Uterus (tissue), 4 donors: ENCODE measurements around the gene TMPRSS11E. TPM values are rescaled to one million over a fixed set of nuclear protein-coding genes. Genes with fewer than 3 reads are reported as not detected.
"Not testable (repeated sequence)": the region's sequence is repeated elsewhere in the genome, so short reads cannot be mapped to it uniquely, and the experiment has no call there.

ENCODE experiments used
- DNase-seq, 2 donors: peaks; one replicate each; pipeline ENCODE4 v3.0.0-alpha.2; 2019 to 2020
- H3K27ac ChIP-seq, 2 donors: fragments of 200-600 bp; sonication (generic); 1 replicate in 1 of 2; 2 replicates in 1 of 2; pipeline ENCODE4 v1.5.1; 2016 to 2018
- H3K27me3 ChIP-seq, 2 donors: fragments of 200-600 bp; sonication (generic); one replicate each; pipeline ENCODE4 v1.5.1; 2018 to 2019; ENCODE audit warnings: control low read depth in 1 of 2
- H3K36me3 ChIP-seq, 2 donors: fragments of 200-600 bp; sonication (generic); one replicate each; pipeline ENCODE4 v1.5.1; 2019; ENCODE audit warnings: control low read depth in 1 of 2
- H3K4me1 ChIP-seq, 2 donors: fragments of 200-600 bp; sonication (generic); one replicate each; pipeline ENCODE4 v1.5.1; 2018 to 2019; ENCODE audit warnings: control low read depth in 1 of 2
- H3K4me3 ChIP-seq, 2 donors: fragments of 200-600 bp; sonication (generic); 1 replicate in 1 of 2; 2 replicates in 1 of 2; pipeline ENCODE4 v1.5.1; 2018 to 2019; ENCODE audit warnings: mild to moderate bottlenecking in 1 of 2
- H3K9me3 ChIP-seq, 2 donors: fragments of 200-600 bp; sonication (generic); one replicate each; pipeline ENCODE4 v1.5.1; 2019; ENCODE audit warnings: control low read depth in 1 of 2
- CTCF ChIP-seq, 4 experiments: fragments of 200-600 bp in 2 of 4; fragments of 450-650 bp in 2 of 4; sonication (generic) in 2 of 4; IDR thresholded peaks; one replicate each; pipeline ENCODE4 v1.5.1; 2016 to 2019; ENCODE audit warnings: antibody characterized with exemption in 4 of 4, mild to moderate bottlenecking in 2 of 4, moderate library complexity in 1 of 4
- POLR2A ChIP-seq, 2 donors: fragments of 450-650 bp; IDR thresholded peaks; one replicate each; pipeline ENCODE4 v1.6.1; 2016; ENCODE audit warnings: antibody characterized with exemption in 2 of 2, mild to moderate bottlenecking in 1 of 2, moderate library complexity in 1 of 2
- intact Hi-C: fragments of 100-400 bp; cut with DNase I; formaldehyde crosslinking; loops from one replicate; pipeline ENCODE4 v1.15.1; 2023; ENCODE audit warnings: low total_unique reads
- total RNA-seq, 4 donors: library from RNA; depleted of rRNA in 3 of 4; stranded (reverse); fragments of >200 nt in 3 of 4; gene quantifications; one replicate each; pipeline versions ENCODE4 v1.1.0 to v1.2.4, GENCODE V29; 2014 to 2023
- donor health status: DM: yes; HTN: yes; CAD: no.

TMPRSS11E gene
- total RNA-seq, 4 donors from 2014 or later: not detected

- Histone ChIP-seq H3K9me3 (no peaks in the 10 kb centered on the region), H3K27ac (no peak overlapping the region), H3K27me3 (no peaks in the 10 kb centered on the region), H3K4me3 (no peak overlapping the region), H3K36me3 (no peaks in the 10 kb centered on the region), H3K4me1 (no peaks in the 10 kb centered on the region)
- no peak for DNase-seq
- no peak for TF ChIP-seq CTCF (IDR thresholded peaks at IDR 0.05)
- no peak for TF ChIP-seq POLR2A (IDR thresholded peaks at IDR 0.05)
- intact Hi-C loops: no loop called here
Observed at GRCh38 chr4:68535974-68536373, 88.7 kb downstream of the TMPRSS11E start.

GRCh38 chr4:68536375-68536774, 89.1 kb downstream of the TMPRSS11E start:
- no peaks in the 10 kb centered on the region for H3K36me3 ChIP-seq
- no peak for TF ChIP-seq POLR2A (IDR thresholded peaks at IDR 0.05)
- TF ChIP-seq CTCF (IDR thresholded peaks at IDR 0.05): no peak
- H3K27me3 ChIP-seq: no peaks in the 10 kb centered on the region
- H3K9me3 ChIP-seq: no peaks in the 10 kb centered on the region
- no peak for DNase-seq
- H3K27ac ChIP-seq: no peak overlapping the region
- intact Hi-C loops: no loop called here
- H3K4me3 ChIP-seq: no peak overlapping the region
- H3K4me1 ChIP-seq: no peaks in the 10 kb centered on the region

GRCh38 chr4:68542742-68543141, 95.5 kb downstream of the TMPRSS11E start:
- intact Hi-C loops, H3K4me1 ChIP-seq, H3K27me3 ChIP-seq, H3K4me3 ChIP-seq, H3K9me3 ChIP-seq, DNase-seq, H3K27ac ChIP-seq, H3K36me3 ChIP-seq: not testable (repeated sequence)

Other genes starting within 250 kb of the TMPRSS11E start
- under 1 TPM in 1 of 4 donors, not detected in 3; 0.21 TPM for gene TMPRSS11B, start 201.8 kb upstream of the TMPRSS11E start, total RNA-seq
- 100 to 1,000 TPM in 1 of 4 donors, 10 to 100 TPM in 3; 16.4 to 104 (median 71.3) TPM for gene YTHDC1, start 97.4 kb upstream of the TMPRSS11E start, total RNA-seq
- gene UGT2B17, start 128.9 kb downstream of the TMPRSS11E start, total RNA-seq: 1 to 10 TPM in 1 of 4 donors, not detected in 3; 1.2 TPM
- gene UGT2B15, start 223.2 kb downstream of the TMPRSS11E start, total RNA-seq: not detected